ENCODE results near the gene CKLF. TPM values are rescaled to one million over a fixed set of nuclear protein-coding genes. Genes with fewer than 3 reads are reported as not detected.

Gene CKLF
- total RNA-seq, 3 donors from 2014 or later = 26.9 to 42.0 (median 29.1) TPM

GRCh38 chr16:66600477-66600876, 48.1 kb downstream of the CKLF start:
- TF ChIP-seq, protein P1, sequence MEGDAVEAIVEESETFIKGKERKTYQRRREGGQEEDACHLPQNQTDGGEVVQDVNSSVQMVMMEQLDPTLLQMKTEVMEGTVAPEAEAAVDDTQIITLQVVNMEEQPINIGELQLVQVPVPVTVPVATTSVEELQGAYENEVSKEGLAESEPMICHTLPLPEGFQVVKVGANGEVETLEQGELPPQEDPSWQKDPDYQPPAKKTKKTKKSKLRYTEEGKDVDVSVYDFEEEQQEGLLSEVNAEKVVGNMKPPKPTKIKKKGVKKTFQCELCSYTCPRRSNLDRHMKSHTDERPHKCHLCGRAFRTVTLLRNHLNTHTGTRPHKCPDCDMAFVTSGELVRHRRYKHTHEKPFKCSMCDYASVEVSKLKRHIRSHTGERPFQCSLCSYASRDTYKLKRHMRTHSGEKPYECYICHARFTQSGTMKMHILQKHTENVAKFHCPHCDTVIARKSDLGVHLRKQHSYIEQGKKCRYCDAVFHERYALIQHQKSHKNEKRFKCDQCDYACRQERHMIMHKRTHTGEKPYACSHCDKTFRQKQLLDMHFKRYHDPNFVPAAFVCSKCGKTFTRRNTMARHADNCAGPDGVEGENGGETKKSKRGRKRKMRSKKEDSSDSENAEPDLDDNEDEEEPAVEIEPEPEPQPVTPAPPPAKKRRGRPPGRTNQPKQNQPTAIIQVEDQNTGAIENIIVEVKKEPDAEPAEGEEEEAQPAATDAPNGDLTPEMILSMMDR (IDR thresholded peaks at IDR 0.05) = no peak
- peaks cover 5% of the 10 kb centered on the region for H3K4me1 ChIP-seq (ENCODE audit: low read depth)
- intact Hi-C loops (cut with DNase I, micrococcal nuclease) = loop anchor here in 1 of 2 donors (10.0 kb wide), 1 partner anchor 196 kb away; no protein-coding TSS in a partner anchor
- ATAC-seq (no peak), DNase-seq (no peak)
- H3K9me3 ChIP-seq = no peaks in the 10 kb centered on the region
- no peak overlapping the region for H3K4me3 ChIP-seq
- H3K36me3 ChIP-seq (ENCODE audit: low read depth) = no peaks in the 10 kb centered on the region

DNA sequence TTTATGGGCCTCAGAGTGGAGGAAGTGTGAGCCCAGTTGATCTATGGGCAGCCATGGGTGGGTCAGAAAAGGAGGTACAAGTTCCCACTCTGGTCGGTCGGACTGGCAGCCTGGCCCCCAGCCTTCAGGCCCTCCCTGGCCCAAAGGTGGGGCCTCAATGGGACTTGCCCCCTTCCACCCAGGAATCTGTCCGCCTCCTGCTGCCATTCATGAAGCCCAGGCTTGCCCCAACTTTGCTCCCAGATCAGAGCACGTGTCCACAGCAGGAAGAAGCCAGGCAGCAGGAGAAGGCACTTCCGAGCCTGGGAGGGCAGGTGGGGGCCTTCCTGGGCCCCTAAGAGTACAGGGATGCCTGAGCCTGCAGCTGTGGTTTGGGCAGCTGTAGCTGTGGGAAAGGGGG, 49.1 kb downstream of the CKLF start:
- ATAC-seq (no peak), DNase-seq (no peak)
- H3K4me3 ChIP-seq = no peak overlapping the region
- TF ChIP-seq, protein P1 (IDR thresholded peaks at IDR 0.05) = no peak
- H3K9me3 ChIP-seq = no peaks in the 10 kb centered on the region
- no peaks in the 10 kb centered on the region for H3K36me3 ChIP-seq (ENCODE audit: low read depth)
- intact Hi-C loops (cut with DNase I, micrococcal nuclease) = loop anchor here in 1 of 2 donors (10.0 kb wide), 1 partner anchor 197 kb away; no protein-coding TSS in a partner anchor
- H3K4me1 ChIP-seq (ENCODE audit: low read depth) = peaks cover 13% of the 10 kb centered on the region

- intact Hi-C loops (cut with DNase I, micrococcal nuclease) = loop anchor here in 1 of 2 donors (10.0 kb wide), 1 partner anchor 199 kb away; no protein-coding TSS in a partner anchor
- H3K9me3 ChIP-seq = no peaks in the 10 kb centered on the region
- ATAC-seq (peak; percentile 58), DNase-seq (peak; percentile 50 to 88 (median 63))
- peak overlapping the region; percentile 34 for H3K4me3 ChIP-seq
- H3K36me3 ChIP-seq (ENCODE audit: low read depth) = no peaks in the 10 kb centered on the region
- H3K4me1 ChIP-seq (ENCODE audit: low read depth) = peaks cover 17% of the 10 kb centered on the region
- TF ChIP-seq, protein P1 (IDR thresholded peaks at IDR 0.05) = no peak
These were observed 51.4 kb downstream of the CKLF start for GRCh38 chr16:66603537-66604375.

GRCh38 chr16:66604376-66605176, 52.2 kb downstream of the CKLF start, which contains the start of gene CMTM3:
Gene CMTM3, plus strand, starts transcription at chr16:66604704. Its CDS starts 102 bp downstream, at chr16:66604806.
- ATAC-seq = peak; percentile 71
- Histone ChIP-seq H3K4me1 (ENCODE audit: low read depth) (peaks cover 17% of the 10 kb centered on the region), H3K36me3 (ENCODE audit: low read depth) (no peaks in the 10 kb centered on the region), H3K4me3 (peak within 1 kb of the TSS; percentile 34), H3K9me3 (no peaks in the 10 kb centered on the region)
- DNase-seq = peak; percentile 62 to 78 (median 75)
- TF ChIP-seq, protein P1 (IDR thresholded peaks at IDR 0.05) = peak; percentile 60
- intact Hi-C loops (cut with DNase I, micrococcal nuclease) = loop anchor here in 1 of 2 donors (10.0 kb wide), 1 partner anchor 200 kb away; no protein-coding TSS in a partner anchor

GRCh38 chr16:66605177-66605978, 53.0 kb downstream of the CKLF start:
- H3K9me3 ChIP-seq = no peaks in the 10 kb centered on the region
- H3K36me3 ChIP-seq (ENCODE audit: low read depth) = no peaks in the 10 kb centered on the region
- DNase-seq (peak; percentile 46 to 67 (median 65)), ATAC-seq (peak; percentile 37)
- TF ChIP-seq, protein P1 (IDR thresholded peaks at IDR 0.05) = no peak
- H3K4me3 ChIP-seq = peak overlapping the region; percentile 34
- peaks cover 17% of the 10 kb centered on the region for H3K4me1 ChIP-seq (ENCODE audit: low read depth)
- intact Hi-C loops (cut with DNase I, micrococcal nuclease) = loop anchor here in 1 of 2 donors (10.0 kb wide), 1 partner anchor 201 kb away; no protein-coding TSS in a partner anchor

All from mucosa of descending colon (tissue), 3 donors.